HG03565 (cell line): ENCODE data around the gene PDE6G.
"Not testable (repeated sequence)": the region's sequence is repeated elsewhere in the genome, so short reads cannot be mapped to it uniquely, and the experiment has no call there.

ENCODE experiments used
- ATAC-seq: cut with Tn5 transposase; IDR thresholded peaks from one replicate; pipeline ENCODE4 v1.9.1; 2021; ENCODE audit warnings: mild to moderate bottlenecking, moderate library complexity; ENCODE audit not compliant: unreplicated experiment

The PDE6G gene

DNA sequence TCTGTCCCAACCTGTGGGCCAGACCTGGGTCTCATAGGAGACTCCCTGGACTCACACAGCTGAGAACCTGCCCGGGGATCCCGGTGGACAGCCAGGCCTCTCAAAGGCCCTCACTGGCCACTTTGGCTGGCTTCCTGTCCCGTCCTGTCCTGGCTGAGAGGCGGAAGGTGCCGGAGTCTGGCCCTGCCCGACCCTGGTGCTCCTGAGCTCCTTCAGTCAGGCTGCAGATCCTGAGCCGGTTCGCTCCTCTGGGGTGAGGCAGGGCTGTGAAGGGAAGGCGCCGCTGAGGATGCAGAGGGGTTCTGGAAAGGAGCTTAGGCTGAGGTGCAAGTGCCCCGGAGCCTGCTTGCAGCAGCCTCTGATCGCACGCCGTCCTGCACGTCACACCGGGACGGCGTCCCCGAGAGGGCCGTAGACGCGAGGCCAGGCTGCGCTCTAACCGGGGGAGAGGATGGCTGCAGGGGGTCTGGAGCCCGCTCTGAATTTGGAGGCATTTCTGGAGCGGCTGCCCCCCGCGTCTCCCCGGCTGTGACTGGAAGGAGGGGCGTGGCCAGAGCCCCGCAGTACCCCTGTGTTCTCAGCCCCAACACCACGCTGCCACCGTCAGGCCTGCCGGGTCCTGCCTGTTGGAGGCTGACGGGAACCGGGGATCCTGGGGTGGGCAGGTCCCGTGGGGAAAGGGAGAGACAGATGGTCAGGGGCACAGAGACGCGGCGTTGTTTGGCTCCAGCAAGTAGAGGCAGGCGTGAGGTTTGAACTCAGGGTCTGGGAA is 31.6 kb upstream of the PDE6G start:
- no peak for ATAC-seq

DNA sequence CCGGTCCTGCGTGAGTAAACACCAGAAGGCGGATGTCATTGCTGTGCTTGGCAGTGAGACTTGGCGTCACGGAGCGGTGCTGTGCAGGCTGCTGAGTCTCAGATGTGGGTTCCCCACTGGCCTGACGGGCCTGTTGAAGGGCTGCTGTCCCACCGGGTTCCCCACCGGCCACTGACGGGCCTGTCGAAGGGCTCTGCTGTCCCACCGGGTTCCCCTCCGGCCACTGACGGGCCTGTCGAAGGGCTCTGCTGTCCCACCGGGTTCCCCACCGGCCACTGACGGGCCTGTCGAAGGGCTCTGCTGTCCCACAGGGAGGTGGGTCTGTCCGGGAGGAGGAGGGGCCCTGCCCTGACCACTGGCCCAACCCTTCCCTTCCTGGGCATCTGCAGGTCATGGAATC is 30.3 kb upstream of the PDE6G start:
- no peak for ATAC-seq

DNA sequence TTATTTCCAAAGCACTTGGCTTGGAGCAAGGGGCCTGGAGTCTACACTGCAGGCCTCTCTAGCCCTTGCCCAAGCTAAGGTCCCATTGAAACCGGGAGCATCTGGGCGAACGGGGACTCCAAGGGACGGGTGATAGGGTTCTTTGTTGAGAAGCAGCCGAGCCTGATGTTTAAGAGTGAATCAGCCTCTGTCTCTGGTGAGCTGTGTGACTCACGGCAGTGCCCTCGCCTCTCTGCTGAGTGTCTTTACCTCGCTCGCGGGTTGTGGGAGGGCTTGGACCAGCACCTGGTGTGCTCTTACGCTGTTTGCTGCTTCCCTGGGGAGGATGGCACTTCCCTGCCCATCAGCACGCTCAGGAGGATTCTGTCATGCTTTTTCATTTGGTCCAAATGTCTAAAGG is 28.8 kb upstream of the PDE6G start:
- no peak for ATAC-seq

DNA sequence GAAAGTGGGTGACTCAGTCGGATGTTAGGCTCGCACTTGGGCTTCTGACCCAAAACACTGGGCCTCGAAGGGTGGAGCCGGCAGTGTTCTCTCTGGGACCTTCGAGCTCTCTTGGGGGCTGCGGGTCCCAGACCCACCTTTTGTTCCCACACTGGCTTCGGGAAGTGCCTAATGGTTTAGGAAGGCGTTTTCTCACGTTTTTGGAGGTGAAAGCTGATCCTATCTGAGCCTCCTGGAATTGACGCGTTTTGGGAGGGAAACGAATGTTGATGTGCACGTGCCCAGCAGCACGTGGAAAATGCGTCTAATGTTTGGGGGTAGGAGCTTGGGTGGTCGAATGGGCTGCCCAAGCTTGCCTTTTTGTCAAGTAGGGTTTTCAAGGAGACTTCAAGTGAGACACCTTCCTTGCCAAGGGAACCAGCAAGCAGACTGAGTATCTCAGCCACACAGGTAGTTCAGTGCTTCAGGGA is 28.1 kb upstream of the PDE6G start:
- no peak for ATAC-seq

DNA sequence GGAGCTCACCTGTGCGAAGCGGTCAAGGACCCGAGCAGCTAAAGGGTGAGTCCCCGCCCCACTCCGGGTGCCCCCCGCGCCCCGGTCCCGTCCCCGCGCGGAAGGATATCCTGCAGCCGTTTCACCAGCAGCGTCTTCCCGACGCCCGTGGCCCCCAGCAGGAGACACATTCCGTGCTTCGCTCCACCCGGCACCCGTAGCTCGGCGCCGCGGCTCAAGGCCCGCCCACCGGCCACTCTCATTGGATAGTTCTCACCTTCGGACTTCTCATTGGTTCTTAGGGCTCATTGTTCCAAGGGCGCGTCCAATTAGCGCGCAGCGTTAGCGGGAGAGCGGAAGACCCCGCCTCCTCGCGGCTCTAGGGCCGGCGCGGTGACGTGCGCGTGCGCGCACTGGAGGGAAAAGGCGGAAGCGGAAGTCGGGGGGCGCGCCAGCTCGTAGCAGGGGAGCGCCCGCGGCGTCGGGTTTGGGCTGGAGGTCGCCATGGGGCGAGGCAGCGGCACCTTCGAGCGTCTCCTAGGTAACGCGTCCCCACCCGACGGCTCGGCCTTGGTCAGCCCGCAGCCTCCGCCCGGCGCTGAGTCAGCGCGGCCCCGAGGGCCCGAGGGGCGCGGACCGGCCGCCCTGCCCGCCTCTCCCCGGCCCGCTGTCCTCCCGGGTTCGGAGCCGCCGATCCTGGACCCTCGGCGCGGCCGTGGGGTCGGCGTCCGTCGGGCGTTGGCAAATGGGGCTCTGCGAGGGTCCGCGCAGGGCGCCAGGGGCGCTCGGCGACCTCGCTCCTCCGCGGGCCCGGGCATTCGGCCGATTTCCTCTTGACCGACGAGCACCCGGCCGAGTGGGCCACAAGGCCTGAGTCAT is 27.5 kb upstream of the PDE6G start, which contains the start of the genes ARL16 and HGS:
Gene ARL16 (minus strand): TSS at position 214 of the 858 bp plus-strand sequence. CDS start 44 bp downstream, at position 170.
Gene HGS (plus strand): TSS at position 428 of the 858 bp plus-strand sequence. CDS start 56 bp downstream, at position 484.
- peak; percentile 86 for ATAC-seq

DNA sequence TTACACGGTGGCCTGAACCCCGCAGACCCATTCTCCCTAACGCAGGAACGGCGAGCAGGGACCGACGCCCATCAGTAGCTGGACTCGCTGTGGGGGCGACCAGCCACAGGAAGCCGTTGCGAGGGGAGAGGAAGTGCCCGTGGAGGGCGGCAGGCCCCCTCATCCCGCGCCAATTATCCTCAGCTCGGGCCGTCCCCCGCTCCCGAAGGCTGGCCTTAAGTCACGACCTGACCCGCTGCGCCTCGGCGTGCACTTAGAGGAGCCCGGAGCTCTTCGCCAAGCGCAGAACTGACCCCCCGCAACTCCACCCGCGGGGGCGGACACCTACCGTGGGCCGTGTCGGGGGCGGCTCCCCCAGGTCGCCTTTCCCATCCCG is 26.9 kb upstream of the PDE6G start:
- ATAC-seq: no peak

DNA sequence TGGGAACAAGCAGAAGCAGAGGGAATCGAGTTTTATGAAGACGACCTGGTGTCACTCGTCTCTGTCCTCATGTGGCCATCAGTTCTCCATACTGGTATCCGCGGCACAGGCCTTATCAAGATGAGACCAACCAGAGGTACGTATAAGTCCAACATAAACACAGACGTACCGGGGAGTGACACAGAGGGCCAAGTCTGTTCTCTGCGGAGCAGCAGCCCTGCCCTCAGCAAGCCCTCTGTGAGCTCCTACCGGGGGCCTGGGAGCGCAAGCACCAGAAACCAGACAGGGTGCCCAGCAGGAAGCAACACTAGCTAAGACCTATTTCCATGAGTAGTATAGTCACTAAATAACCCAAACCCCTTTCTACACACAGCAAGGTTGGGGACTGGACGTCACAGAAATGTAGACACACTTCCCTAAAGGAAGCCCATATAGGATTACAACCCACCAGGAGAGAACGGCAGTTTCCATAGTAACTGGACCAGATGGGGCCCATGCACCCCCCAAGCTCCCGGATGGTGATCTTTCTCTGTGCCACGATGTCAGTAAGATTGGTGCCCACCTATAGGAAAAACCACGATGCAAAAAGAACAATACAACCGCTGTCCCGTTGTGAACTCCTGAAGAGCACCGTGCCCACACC is 26.3 kb upstream of the PDE6G start:
- no peak for ATAC-seq

DNA sequence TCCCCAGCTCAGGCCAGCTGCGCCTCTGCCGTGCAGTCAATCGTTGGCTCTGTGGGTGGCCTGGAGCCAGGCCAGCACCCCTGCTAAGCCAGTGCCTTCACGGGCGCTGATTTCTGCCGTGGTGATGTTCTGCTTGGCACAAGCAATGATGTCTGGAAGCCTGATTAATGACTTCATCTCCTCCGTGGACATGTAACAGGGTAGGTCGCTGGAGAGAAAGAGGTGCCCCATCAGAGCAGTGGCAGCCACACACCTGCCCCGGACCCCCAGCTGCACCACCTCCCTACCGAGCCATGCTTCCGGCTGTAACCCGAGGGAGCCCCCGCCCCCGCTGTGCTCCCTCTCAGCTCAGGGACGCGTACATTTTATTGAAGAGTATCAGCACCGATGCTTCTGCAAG is 25.3 kb upstream of the PDE6G start:
- ATAC-seq: no peak

DNA sequence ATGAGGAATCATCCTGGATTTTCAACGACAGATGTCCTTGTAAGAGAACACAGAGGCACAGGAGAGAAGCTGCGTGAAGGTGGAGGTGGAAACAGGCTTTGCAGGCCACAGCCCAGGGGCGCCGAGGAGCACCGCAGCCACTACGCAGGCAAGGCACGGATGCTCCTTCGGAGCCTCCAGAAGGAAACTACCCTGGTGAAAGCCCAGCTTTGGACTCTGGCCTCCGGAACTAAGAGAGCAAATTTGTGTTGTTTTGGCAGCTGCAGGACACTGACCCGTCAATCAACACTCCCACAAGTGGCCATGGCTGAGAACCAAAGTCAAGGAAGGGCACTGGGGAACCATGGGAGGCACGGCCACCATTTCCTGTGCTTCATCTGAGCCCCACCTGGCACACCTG is 23.8 kb upstream of the PDE6G start:
- ATAC-seq: no peak

DNA sequence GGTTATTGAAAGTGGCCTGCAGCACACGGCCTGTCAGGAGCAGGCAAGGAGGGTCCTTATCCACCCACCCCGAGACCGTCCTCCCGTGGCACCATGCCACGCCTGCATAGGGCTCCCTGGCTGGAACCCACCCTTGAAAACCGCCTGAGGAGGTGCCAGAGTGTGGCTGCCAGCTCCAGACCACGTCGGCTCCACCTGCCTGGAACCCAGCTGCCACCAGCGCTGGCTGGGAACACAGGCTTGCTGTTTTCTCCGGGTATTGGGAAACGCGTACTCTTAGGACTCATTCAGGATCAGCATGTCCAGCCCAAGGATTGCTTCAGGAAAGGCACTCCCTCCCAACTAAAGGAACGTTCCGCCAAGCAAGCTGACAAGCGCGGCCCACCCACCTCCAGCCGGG is 20.6 kb upstream of the PDE6G start:
- no peak for ATAC-seq

DNA sequence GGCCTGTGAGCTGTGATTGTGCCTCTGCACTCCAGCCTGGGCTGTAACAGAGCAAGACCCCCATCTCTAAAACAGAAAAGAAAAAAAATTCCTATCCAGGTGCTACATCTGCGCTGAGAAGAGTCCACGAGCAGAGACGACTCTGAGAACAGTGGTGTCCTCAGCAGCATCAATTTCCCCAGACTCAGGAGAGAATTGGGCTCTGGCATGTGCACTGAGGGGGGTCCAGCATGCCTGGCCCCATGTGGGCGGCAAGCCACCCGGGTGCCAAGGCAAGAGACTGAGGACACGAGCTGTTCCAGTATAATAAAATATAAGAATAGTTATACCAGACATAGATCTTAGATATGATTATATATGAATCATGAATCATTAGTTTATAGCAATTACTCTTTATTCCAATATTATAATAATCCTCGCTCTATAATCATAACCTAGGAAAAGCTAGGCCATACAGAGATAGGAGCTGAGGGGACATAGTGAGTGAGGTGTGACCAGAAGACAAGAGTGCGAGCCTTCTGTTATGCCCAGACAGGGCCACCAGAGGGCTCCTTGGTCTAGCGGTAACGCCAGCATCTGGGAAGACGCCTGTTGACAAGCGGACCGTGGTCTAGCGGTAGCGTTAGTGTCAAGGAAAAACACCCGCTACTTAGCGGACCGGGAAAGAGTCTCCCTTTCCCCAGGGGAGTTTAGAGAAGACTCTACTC is 19.3 kb upstream of the PDE6G start:
- ATAC-seq: not testable (repeated sequence)

DNA sequence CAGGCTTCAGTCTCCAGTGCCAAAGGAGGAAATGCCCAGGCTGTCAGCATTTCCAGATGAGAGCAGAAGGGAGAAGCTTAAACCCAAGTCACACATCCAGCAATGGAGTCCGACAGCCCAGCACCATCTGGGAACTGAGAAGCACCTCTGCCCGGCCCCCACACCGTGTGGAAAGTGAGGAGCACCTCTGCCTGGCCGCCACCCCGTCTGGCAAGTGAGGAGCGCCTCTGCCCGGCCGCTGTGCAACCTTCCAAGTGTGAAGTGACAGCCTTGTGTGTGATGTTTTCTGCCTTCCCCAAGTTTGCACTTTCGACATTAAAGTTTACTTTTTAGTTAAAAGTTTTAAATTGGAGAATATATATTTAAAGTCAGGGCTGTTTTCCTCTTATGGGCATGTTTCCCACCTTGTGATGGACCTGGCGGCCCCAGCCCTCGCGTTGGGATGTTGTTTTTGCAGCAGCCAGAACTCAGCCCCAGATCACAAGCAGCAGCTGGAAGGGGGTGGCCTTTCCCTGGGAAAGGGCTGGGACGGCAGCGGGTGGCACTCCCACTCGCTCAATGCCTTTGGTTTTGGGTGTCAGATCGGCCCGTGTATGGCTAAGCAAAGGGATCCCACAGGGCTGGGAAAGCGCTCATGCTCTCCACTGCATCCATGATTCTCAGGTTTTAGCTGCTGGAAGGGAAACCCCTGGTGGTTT is 17.4 kb upstream of the PDE6G start:
- ATAC-seq: no peak

DNA sequence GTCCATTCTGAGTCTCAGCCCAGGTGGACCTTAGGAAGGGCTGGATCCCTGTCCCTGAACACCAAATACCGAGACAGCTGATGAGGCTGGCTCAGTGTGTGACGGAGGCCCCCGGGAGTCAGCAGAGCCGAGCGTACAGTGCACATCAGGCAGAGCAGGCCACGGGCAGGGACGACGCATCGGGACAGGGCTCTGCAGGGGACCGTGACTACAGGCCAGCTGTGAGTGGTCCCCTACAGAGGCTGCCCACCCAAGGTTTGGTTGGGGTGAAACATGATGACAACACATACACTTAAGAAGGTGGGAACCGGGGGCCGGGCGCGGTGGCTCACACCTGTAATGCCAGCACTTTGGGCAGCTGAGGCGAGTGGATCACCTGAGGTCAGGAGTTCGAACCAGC is 16.6 kb upstream of the PDE6G start:
- no peak for ATAC-seq

DNA sequence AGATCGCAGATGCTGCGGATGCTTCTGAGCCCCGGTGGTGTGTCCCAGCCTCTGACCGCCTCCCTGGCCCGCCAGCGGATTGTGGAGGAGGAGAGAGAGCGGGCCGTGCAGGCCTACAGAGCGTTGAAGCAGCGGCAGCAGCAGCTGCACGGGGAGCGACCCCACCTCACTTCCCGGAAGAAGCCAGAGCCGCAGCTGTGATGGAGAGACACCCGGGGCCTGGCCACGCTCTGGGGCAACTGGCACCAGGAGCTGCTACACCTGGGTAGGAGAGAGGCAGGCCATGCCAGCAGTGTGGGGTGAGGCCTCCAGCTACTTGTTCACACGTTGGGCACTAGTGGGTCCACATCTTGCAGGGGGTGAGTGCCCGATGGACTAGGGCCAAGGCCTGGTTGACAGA is 16.2 kb upstream of the PDE6G start:
- ATAC-seq: no peak

DNA sequence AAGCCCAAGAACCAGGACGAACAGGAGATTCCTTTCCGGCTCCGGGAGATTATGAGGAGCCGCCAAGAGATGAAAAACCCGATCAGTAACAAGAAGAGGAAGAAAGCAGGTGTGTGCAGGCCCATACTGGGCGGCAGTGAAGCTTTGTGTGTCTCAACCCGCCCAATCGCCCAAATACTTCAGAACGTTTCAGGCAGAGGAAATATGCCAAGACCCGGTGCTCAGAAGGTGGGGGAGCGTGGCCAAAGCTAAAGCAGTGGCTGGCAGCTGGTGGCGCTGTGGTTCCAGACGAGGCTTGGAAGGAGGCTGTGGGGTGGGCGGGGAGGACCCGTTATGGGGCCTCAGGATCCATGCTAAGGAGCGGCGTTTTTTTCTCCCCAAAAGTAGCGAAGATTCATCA is 11.4 kb upstream of the PDE6G start:
- no peak for ATAC-seq

DNA sequence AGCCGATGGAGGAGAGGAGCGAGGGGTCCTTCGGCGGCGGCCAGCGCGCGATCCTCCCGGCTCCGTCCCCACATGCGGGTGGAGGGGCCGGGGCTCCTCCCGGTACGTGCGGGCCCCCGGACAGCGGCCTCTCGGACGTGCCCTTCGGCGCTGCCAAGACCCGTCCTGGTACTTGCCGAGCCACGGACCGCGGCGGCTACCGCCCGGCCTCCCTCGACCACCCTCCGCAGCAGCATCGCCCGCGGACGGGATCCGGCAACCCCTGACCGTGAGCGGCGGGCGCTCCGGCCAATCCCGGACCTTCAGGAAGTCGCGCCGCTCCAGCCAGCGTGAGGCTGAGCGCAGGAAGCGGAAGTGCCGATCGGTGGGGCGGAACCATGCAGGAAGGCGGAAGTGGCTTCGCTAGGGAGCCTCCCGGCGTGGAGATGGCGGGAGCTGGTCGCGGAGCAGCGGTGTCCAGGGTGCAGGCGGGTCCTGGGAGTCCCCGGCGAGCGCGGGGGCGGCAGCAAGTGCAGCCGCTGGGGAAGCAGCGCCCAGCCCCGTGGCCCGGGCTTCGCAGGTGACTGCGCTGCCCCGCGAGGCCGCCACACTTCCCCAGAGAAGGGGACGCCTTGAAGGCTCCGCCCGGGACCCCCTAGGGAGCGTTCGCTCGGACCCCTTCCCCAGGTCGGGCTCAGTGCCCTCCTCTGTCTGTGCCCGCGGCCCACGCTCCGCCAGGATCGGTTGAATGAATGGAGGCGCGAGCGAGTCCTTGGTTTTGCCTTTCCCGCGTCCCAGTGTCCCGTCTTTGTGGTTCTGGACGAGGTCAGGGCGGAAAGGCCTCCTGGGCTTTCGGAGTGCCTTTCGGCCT is 10.2 kb upstream of the PDE6G start, which contains the start of the genes CCDC137 and OXLD1:
Gene CCDC137 (plus strand): TSS at position 396 of the 850 bp plus-strand sequence. CDS start 30 bp downstream, at position 426.
Gene OXLD1 (minus strand): TSS at position 264 of the 850 bp plus-strand sequence. CDS start 28 bp downstream, at position 236.
- ATAC-seq: peak; percentile 90

DNA sequence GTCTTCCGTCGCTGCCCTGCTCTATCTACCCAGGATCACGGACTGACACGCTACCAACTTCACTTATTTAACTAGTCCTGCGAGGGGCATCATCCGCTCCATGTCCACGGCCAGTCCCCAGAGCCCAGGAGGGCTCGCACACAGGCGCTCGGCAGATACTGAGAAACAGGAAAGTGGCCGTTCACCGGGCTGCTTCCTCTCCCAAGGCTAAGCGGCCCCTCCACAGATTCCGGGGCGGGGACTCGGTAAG is 9.7 kb upstream of the PDE6G start:
- peak; percentile 5 for ATAC-seq

DNA sequence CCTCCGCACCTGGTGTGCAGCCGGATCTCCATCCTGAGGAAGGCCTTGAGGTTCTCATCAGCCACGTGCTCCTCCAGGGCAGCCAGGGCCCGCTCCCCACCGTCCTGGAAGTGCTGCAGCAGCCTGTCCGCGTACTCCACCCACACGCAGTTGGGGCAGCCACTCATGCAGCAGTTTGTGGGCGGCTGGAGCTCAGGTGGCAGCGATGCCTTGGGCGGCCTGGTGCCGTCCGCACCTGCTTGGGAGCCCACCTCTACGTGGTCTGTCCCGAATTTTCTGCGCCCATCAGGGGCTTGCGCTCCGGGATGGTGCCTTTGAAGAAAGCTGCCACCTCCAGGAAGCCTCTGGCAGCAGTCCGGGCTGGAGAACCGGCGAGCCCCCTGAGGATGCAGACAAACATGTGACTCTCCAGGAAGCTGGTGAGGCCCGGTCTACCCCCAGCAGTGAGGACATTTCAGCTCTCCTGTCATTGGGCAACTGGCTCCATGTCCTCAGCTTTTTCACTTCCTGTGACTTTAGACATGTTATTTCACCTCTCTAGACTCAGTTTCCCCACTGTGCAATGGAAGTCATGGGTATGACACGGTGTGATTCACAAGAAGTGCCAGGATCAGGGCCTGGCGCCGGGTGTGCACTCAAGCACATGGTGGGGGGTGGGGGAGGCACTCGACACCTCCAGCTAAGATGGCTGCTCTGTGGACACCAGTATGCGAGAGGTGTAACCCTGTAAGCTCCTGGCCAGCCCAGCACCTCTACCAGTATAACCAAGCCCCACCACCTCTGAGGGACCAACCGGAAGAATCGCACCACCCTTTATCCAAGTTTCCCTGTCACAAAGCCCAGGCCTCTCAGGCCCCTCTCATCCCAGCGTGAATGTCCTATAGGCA is 9.1 kb upstream of the PDE6G start:
- ATAC-seq: no peak
